ENCODE data around the gene TBATA. TPM values are rescaled to one million over a fixed set of nuclear protein-coding genes. Genes with fewer than 3 reads are reported as not detected.

TBATA gene
- total and polyA plus RNA-seq, 4 donors: not detected

DNA sequence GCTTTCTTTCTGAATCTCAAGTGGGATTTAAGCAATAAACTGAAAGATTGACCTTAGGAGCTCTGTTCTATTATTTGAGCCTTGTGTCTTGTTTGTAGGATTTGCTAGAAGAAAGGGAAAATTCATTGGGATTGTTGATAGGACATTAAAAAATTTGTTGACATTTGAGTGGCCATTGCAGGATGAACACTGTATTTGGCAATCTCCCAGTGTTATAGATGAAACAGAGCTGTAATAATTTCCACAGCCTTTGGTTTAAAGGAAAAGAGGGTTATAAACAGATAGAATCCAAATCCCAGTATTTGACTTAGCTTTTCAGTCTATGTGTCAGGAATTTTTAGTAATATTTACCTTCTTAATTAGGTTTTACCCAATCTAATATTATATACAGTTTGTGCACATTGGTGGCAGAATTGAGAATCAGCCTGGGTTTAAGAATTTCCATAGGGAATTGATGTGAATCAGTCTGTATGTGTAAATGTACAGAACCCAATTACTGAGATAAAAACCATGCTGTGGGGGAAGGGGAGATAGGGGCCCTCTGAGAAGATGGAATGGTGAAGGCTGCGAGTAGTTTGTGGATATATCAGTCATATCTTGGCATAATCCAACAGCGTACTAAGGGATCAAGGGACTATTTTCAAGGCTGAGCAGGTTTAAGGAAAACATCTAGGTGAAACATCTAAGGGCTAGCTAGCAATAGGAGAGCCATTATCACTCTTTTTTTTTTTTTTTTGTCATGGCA lies 37.1 kb upstream of the TBATA start:
- H3K27ac ChIP-seq (ENCODE audit: low read depth in 1 of 2, low read length in 2 of 2): no peak overlapping the region
- over 99% methylated on average over 2 of the region's 2 CpGs for WGBS
- peaks cover 0 to 4% (median 2%) of the 10 kb centered on the region in 4 donors for H3K4me1 ChIP-seq (ENCODE audit: control insufficient read depth in 4 of 4, insufficient read depth in 4 of 4, low read length in 3 of 4)
- H3K36me3 ChIP-seq (ENCODE audit: control insufficient read depth in 4 of 4, insufficient read depth in 3 of 4, low read depth in 1 of 4, low read length in 3 of 4): peaks cover 1 to 20% (median 7%) of the 10 kb centered on the region in 4 donors
- no peak overlapping the region for H3K4me3 ChIP-seq (ENCODE audit: low read depth in 1 of 3, low read length in 3 of 3)
- no peaks in the 10 kb centered on the region for H3K27me3 ChIP-seq (ENCODE audit: control insufficient read depth in 4 of 4, insufficient read depth in 4 of 4, low read length in 3 of 4)
- TF ChIP-seq YY1 (IDR thresholded peaks at IDR 0.05) (no peak), NR2F2 (IDR thresholded peaks at IDR 0.05) (no peak), TAF1 (conservative IDR thresholded peaks at IDR 0.05) (no peak)
- TF ChIP-seq, protein P1, sequence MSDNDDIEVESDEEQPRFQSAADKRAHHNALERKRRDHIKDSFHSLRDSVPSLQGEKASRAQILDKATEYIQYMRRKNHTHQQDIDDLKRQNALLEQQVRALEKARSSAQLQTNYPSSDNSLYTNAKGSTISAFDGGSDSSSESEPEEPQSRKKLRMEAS (IDR thresholded peaks at IDR 0.05): no peak
- TF ChIP-seq, protein P2, sequence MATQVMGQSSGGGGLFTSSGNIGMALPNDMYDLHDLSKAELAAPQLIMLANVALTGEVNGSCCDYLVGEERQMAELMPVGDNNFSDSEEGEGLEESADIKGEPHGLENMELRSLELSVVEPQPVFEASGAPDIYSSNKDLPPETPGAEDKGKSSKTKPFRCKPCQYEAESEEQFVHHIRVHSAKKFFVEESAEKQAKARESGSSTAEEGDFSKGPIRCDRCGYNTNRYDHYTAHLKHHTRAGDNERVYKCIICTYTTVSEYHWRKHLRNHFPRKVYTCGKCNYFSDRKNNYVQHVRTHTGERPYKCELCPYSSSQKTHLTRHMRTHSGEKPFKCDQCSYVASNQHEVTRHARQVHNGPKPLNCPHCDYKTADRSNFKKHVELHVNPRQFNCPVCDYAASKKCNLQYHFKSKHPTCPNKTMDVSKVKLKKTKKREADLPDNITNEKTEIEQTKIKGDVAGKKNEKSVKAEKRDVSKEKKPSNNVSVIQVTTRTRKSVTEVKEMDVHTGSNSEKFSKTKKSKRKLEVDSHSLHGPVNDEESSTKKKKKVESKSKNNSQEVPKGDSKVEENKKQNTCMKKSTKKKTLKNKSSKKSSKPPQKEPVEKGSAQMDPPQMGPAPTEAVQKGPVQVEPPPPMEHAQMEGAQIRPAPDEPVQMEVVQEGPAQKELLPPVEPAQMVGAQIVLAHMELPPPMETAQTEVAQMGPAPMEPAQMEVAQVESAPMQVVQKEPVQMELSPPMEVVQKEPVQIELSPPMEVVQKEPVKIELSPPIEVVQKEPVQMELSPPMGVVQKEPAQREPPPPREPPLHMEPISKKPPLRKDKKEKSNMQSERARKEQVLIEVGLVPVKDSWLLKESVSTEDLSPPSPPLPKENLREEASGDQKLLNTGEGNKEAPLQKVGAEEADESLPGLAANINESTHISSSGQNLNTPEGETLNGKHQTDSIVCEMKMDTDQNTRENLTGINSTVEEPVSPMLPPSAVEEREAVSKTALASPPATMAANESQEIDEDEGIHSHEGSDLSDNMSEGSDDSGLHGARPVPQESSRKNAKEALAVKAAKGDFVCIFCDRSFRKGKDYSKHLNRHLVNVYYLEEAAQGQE (IDR thresholded peaks at IDR 0.05): no peak
- no peaks in the 10 kb centered on the region for H3K9me3 ChIP-seq (ENCODE audit: control insufficient read depth in 4 of 4, low read length in 3 of 4)
- no peak for DNase-seq (ENCODE audit: low spot score)
- H3K9ac ChIP-seq (ENCODE audit: low read depth in 1 of 2, low read length in 2 of 2): no peak overlapping the region

DNA sequence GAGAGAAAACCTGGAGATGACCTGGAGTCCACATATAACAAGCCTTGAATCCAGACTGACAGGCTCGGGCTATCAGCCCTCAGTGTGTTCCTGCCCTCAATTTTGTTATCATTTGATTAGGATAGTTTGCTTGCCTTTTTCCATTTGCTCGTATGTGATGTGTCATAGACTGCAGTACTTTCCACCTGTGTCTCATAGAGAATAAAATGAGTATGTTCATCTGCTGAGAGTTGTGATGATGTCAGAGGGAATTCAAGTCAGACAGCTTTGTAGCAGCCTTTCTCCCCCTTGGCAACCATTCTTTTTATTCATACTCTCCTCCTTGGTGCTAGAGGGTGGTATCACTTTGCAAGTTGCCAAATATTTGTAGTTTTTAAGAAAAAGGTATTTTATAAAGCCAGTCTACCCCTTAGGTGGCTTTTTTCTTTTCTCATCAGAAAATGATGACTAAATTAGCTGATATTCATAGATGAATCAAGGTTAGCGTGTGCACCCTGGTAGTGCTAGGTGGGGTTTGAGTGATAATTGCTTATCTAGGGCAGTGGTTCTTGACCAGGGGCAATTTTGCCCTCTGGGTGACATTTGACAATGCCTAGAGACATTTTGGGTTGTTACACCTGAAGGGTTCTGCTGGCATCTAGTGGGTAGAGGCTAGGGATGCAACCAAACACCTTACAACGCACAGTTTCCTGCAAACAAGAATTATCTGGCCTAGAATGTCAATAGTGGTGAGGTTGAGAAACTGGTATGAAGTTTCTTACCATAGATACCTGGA lies 36.0 kb upstream of the TBATA start:
- DNase-seq (ENCODE audit: low spot score): no peak
- H3K36me3 ChIP-seq (ENCODE audit: control insufficient read depth in 4 of 4, insufficient read depth in 3 of 4, low read depth in 1 of 4, low read length in 3 of 4): peaks cover 1 to 19% (median 6%) of the 10 kb centered on the region in 4 donors
- H3K4me3 ChIP-seq (ENCODE audit: low read depth in 1 of 3, low read length in 3 of 3): no peak overlapping the region
- TF ChIP-seq HNF4A (conservative IDR thresholded peaks at IDR 0.05) (no peak), RAD21 (IDR thresholded peaks at IDR 0.05) (peak in 1 of 2 donors; percentile 8)
- H3K9ac ChIP-seq (ENCODE audit: low read depth in 1 of 2, low read length in 2 of 2): no peak overlapping the region
- H3K27me3 ChIP-seq (ENCODE audit: control insufficient read depth in 4 of 4, insufficient read depth in 4 of 4, low read length in 3 of 4): no peaks in the 10 kb centered on the region
- no peak overlapping the region for H3K27ac ChIP-seq (ENCODE audit: low read depth in 1 of 2, low read length in 2 of 2)
- H3K4me1 ChIP-seq (ENCODE audit: control insufficient read depth in 4 of 4, insufficient read depth in 4 of 4, low read length in 3 of 4): peaks cover 2 to 11% (median 8%) of the 10 kb centered on the region in 4 donors
- H3K9me3 ChIP-seq (ENCODE audit: control insufficient read depth in 4 of 4, low read length in 3 of 4): no peaks in the 10 kb centered on the region
- WGBS: 88% methylated on average over 4 of the region's 4 CpGs

DNA sequence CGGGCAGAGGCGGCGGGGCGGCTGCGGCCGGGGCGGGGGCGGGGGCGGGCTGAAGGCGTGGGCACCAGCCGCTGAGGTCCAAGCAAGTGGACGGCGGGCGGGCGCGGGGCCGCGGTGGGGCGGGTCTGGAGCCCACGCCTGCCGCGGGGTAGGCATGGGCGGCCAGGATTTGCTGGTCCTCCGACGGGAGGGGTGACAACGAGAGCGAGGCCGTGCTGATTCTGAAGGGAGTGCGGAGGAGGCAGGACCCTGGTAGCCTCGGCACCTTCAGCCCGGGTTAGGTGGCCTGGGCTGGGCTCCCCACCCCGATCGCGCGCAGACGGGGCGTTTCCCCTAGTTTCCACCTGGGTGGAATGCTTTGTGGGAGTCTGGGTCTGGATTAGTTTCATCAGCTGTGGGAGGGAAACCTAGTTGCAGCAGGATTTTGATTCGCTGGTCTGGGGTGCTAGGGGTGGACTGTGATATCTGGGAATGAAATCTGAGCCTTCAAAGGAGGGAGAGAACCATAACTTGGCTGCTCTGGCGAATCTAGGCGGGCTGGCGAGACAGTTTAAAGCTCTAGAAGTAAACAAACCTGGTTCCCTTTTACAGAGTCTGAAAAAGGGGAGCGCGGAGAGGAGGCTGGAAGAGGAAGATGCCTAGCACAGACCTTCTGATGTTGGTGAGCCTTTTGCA lies 31.2 kb upstream of the TBATA start:
- Histone ChIP-seq H3K27me3 (ENCODE audit: control insufficient read depth in 4 of 4, insufficient read depth in 4 of 4, low read length in 3 of 4) (no peaks in the 10 kb centered on the region), H3K4me3 (ENCODE audit: low read depth in 1 of 3, low read length in 3 of 3) (peak overlapping the region; percentile 65 to 92 (median 88)), H3K36me3 (ENCODE audit: control insufficient read depth in 4 of 4, insufficient read depth in 3 of 4, low read depth in 1 of 4, low read length in 3 of 4) (peaks cover 0 to 12% (median 4%) of the 10 kb centered on the region in 4 donors), H3K9ac (ENCODE audit: low read depth in 1 of 2, low read length in 2 of 2) (peak overlapping the region; percentile 58 to 75), H3K9me3 (ENCODE audit: control insufficient read depth in 4 of 4, low read length in 3 of 4) (no peaks in the 10 kb centered on the region), H3K4me1 (ENCODE audit: control insufficient read depth in 4 of 4, insufficient read depth in 4 of 4, low read length in 3 of 4) (peaks cover 2 to 11% (median 8%) of the 10 kb centered on the region in 4 donors), H3K27ac (ENCODE audit: low read depth in 1 of 2, low read length in 2 of 2) (peak overlapping the region; percentile 86 to 87)
- 1% methylated on average over 43 of the region's 43 CpGs for WGBS
- DNase-seq (ENCODE audit: low spot score): peak; percentile 62
- TF ChIP-seq RXRA (IDR thresholded peaks at IDR 0.05): peak; percentile 35 to 56
- no peak for TF ChIP-seq NR2F2 (IDR thresholded peaks at IDR 0.05)
- TF ChIP-seq, protein P3, sequence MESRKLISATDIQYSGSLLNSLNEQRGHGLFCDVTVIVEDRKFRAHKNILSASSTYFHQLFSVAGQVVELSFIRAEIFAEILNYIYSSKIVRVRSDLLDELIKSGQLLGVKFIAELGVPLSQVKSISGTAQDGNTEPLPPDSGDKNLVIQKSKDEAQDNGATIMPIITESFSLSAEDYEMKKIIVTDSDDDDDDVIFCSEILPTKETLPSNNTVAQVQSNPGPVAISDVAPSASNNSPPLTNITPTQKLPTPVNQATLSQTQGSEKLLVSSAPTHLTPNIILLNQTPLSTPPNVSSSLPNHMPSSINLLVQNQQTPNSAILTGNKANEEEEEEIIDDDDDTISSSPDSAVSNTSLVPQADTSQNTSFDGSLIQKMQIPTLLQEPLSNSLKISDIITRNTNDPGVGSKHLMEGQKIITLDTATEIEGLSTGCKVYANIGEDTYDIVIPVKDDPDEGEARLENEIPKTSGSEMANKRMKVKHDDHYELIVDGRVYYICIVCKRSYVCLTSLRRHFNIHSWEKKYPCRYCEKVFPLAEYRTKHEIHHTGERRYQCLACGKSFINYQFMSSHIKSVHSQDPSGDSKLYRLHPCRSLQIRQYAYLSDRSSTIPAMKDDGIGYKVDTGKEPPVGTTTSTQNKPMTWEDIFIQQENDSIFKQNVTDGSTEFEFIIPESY (IDR thresholded peaks at IDR 0.05): no peak
- TF ChIP-seq RAD21 (IDR thresholded peaks at IDR 0.05): peak; percentile 46 to 66
- TF ChIP-seq GABPA (IDR thresholded peaks at IDR 0.05 in 1 of 2, conservative IDR thresholded peaks at IDR 0.05 in 1 of 2): no peak
- TF ChIP-seq, protein P4, sequence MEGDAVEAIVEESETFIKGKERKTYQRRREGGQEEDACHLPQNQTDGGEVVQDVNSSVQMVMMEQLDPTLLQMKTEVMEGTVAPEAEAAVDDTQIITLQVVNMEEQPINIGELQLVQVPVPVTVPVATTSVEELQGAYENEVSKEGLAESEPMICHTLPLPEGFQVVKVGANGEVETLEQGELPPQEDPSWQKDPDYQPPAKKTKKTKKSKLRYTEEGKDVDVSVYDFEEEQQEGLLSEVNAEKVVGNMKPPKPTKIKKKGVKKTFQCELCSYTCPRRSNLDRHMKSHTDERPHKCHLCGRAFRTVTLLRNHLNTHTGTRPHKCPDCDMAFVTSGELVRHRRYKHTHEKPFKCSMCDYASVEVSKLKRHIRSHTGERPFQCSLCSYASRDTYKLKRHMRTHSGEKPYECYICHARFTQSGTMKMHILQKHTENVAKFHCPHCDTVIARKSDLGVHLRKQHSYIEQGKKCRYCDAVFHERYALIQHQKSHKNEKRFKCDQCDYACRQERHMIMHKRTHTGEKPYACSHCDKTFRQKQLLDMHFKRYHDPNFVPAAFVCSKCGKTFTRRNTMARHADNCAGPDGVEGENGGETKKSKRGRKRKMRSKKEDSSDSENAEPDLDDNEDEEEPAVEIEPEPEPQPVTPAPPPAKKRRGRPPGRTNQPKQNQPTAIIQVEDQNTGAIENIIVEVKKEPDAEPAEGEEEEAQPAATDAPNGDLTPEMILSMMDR (IDR thresholded peaks at IDR 0.05; ENCODE audit: low read depth, low read length, missing input control): no peak
- TF ChIP-seq YY1 (IDR thresholded peaks at IDR 0.05): peak; percentile 49
- TF ChIP-seq HNF4G (IDR thresholded peaks at IDR 0.05): no peak
- TF ChIP-seq HNF4A (conservative IDR thresholded peaks at IDR 0.05): peak; percentile 66 to 75
- peak; percentile 12 for TF ChIP-seq FOXA1 (IDR thresholded peaks at IDR 0.05)
- peak in 1 of 2 donors; percentile 31 for TF ChIP-seq JUND (IDR thresholded peaks at IDR 0.05)
- TF ChIP-seq SP1 (IDR thresholded peaks at IDR 0.05): peak; percentile 68
- TF ChIP-seq EGR1 (IDR thresholded peaks at IDR 0.05; ENCODE audit: low read depth in 2 of 2): no peak
- no peak for TF ChIP-seq TAF1 (conservative IDR thresholded peaks at IDR 0.05)
- TF ChIP-seq, protein P5, sequence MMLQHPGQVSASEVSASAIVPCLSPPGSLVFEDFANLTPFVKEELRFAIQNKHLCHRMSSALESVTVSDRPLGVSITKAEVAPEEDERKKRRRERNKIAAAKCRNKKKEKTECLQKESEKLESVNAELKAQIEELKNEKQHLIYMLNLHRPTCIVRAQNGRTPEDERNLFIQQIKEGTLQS (IDR thresholded peaks at IDR 0.05): peak; percentile 71

Data from liver (tissue), 9 donors.